ENCODE results near the gene DNAAF5. TPM values are rescaled to one million over a fixed set of nuclear protein-coding genes. Genes with fewer than 3 reads are reported as not detected.

DNAAF5 gene
- total and polyA plus RNA-seq, 2 of the 4 experiments (the other 2 are of a cell fraction): 12.4 to 32.6 TPM

DNA sequence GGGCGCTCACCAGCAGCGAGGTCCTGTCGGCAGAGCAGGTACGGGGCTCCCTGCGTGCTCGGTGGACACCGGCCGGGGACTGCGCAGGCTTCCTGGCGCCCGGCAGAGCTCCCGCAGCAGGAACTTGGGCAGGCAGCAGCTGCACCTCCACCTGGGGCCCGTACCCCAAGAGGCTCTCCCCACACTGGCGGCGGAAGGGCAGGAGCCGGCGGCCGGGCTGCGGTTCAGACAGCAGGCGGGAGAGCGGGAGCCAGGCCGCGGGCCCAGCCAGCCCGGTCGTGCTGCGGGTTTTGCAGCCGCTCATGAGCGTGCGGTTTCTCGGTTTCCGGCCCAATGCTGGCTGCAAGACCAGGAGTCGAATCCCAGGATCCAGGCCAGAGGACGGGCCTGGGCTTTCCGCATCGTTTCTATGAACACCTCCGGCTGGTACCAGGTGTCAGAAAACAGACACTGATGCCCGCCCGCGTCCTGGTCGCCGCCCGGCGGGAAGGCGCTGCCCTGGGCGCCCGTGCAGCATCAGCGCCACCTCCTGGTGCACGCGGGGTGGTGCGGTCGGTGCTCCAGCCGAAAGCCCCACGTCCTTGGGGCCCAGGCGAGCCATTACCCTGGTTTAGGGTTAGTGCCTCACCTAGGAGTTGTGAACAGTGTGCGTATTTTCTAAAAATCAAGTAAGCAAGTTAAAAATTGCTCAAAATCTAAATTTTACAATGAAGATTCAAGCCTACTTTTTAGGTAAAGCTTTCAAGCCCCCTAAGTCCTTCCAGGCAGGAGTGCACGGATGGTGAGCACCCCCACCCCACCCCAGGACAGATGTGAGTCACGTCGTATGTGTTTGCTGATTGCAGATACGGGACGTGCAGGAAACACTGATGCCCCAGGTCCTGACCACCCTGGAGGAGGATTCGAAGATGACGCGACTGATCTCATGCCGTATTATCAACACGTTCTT is 47.9 kb downstream of the DNAAF5 start:
- Histone ChIP-seq H3K14ac (replicated peaks; ENCODE audit: low read depth, low read length) (no peak overlapping the region), H3K18ac (ENCODE audit: low read depth, low read length) (no peak overlapping the region), H3K4me3 (ENCODE audit: insufficient read depth, low read depth, low read length) (no peak overlapping the region), H3K79me1 (ENCODE audit: low read depth in 1 of 2, low read length in 2 of 2) (peaks cover 0 to 4% of the 10 kb centered on the region in 2 experiments; a peak in 1 of 4 replicates), H2BK5ac (ENCODE audit: low read depth, low read length, poor library complexity, severe bottlenecking) (no peak overlapping the region), H4K20me1 (ENCODE audit: insufficient read depth, low read length) (no peaks in the 10 kb centered on the region; the same call in 1 of the 2 replicates), H3K4me1 (ENCODE audit: control insufficient read depth, insufficient read depth, low read length) (peaks cover 10% of the 10 kb centered on the region), H2BK20ac (ENCODE audit: low read depth, low read length) (no peak overlapping the region), H2AFZ (replicated peaks; ENCODE audit: low read length, poor library complexity) (peak overlapping the region; percentile 75), H3K9me1 (ENCODE audit: insufficient read depth, low read length) (peaks cover 3% of the 10 kb centered on the region; the same call in 1 of the 2 replicates), H3K9ac (ENCODE audit: low read depth, low read length) (no peak overlapping the region), H3K23ac (ENCODE audit: low read depth, low read length) (no peak overlapping the region), H3K4ac (ENCODE audit: low read depth, low read length) (no peak overlapping the region), H2AK9ac (replicated peaks; ENCODE audit: low read depth, low read length, poor library complexity) (peak overlapping the region; percentile 37), H3K56ac (ENCODE audit: extremely low read depth, insufficient read depth, low read length) (no peak overlapping the region), H2BK15ac (ENCODE audit: low read depth, low read length) (no peak overlapping the region), H4K8ac (ENCODE audit: low read depth in 2 of 2, low read length in 2 of 2) (no peak overlapping the region), H3K4me2 (ENCODE audit: low read depth, low read length) (no peak overlapping the region), H2BK120ac (ENCODE audit: low read depth, low read length) (no peak overlapping the region), H4K5ac (ENCODE audit: low read depth, low read length) (no peak overlapping the region), H3K27ac (ENCODE audit: insufficient read depth, low read length) (no peak overlapping the region), H3K27me3 (ENCODE audit: control insufficient read depth, insufficient read depth, low read length) (no peaks in the 10 kb centered on the region), H3K9me3 (ENCODE audit: control insufficient read depth, insufficient read depth, low read length) (no peaks in the 10 kb centered on the region), H3K36me3 (ENCODE audit: control insufficient read depth, insufficient read depth, low read length) (peaks cover 23% of the 10 kb centered on the region), H4K91ac (ENCODE audit: insufficient read depth, low read depth, low read length) (no peak overlapping the region), H2AK5ac (ENCODE audit: low read depth, low read length) (no peak overlapping the region)
- CTCF ChIA-PET: no interaction called here
- TF ChIP-seq MAZ (IDR thresholded peaks at IDR 0.05; ENCODE audit: borderline replicate concordance, low read depth, low read length) (peak; percentile 31; the same call in 1 of the 2 replicates), SMC3 (IDR thresholded peaks at IDR 0.05; ENCODE audit: low read depth, low read length) (peak; percentile 94), CTCF (conservative IDR thresholded peaks at IDR 0.05; ENCODE audit: low read depth, low read length) (peak; percentile 95), POLR2A (IDR thresholded peaks at IDR 0.05; ENCODE audit: low read depth, low read length) (peak; percentile 36; the same call in 1 of the 2 replicates), FOS (IDR thresholded peaks at IDR 0.05; ENCODE audit: low read depth, low read length) (no peak), MAFK (IDR thresholded peaks at IDR 0.05; ENCODE audit: low read depth, low read length) (no peak), RAD21 (IDR thresholded peaks at IDR 0.05; ENCODE audit: low read length) (peak; percentile 95)
- BruUV-seq (replicated peaks): no TSS peak
- intact Hi-C loops (cut with micrococcal nuclease) (loop anchor here (1.0 kb wide), 2 partner anchors 255 to 452 kb away; partner anchors contain the start of gene PDGFA), in situ Hi-C loops (cut with MboI; ENCODE audit: low sequenced_read_pairs) (loop anchor here (5.0 kb wide), 1 partner anchor 457 kb away; no protein-coding TSS in a partner anchor), dilution Hi-C loops (cut with HindIII; ENCODE audit: low sequenced_read_pairs, unreplicated experiment) (no loop called here)
- ATAC-seq (ENCODE audit: low read depth): peak; percentile 89
- 70% methylated on average over 56 of the region's 65 CpGs; no CpG with 5 or more reads in 1 of the 2 experiments for WGBS, 2 experiments (ENCODE audit: extremely low coverage in 2 of 2, insufficient read length in 1 of 2)
- DNase-seq: peak; percentile 20
- POLR2A ChIA-PET (ENCODE audit: unreplicated experiment): no interaction called here
